CD4-positive, alpha-beta T cell treated with Interleukin-21 for 1 hour (primary cell): Measurements from ENCODE around the gene RUBCN.

ENCODE experiments used
- DNase-seq: peaks from one replicate; pipeline ENCODE4 v3.0.0-alpha.2; 2020

RUBCN gene

DNA sequence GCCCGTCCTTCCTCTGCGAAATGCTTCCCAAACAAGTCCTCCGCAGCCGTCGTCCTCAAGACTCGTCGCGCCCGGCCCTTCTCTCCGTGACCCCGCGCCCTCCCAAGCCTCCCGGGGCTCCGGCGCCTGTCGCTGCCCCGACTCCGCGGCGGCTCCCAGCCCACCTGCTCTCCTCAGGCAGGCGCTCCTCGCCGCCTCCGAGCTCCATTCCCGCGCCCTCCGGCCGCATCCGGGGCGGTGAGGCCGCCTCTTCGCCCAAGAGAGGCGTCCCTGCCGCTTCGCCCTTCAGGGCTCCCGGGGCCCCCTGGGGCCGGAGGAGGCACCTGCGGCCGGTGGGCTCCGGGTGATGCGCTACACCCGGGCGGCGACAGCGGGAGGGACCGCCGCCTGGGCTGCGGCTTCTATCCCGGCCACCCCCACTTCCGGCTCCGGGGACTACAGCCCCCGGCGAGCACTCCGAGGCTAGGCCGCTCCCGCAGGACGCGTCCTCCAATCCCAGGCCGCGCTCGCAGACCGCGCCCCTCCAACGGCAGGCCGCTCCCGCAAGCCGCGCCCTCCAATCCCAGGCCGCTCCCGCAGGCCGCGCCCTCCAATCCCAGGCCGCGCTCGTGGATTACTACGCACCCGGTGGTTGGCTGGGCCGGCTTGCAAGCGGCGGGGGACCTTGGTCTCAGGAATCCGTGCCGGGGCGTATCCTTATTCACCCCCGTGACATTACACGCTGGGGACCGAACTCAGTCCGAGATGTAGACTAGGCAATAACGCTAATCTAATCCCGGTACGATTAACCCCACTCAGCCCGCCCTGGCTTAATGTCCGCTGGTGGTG is at the start of gene RUBCN:
Gene RUBCN (minus strand): TSS at position 414 of the 828 bp plus-strand sequence. CDS start 185 bp downstream, at position 229.
- peak; percentile 93 for DNase-seq

DNA sequence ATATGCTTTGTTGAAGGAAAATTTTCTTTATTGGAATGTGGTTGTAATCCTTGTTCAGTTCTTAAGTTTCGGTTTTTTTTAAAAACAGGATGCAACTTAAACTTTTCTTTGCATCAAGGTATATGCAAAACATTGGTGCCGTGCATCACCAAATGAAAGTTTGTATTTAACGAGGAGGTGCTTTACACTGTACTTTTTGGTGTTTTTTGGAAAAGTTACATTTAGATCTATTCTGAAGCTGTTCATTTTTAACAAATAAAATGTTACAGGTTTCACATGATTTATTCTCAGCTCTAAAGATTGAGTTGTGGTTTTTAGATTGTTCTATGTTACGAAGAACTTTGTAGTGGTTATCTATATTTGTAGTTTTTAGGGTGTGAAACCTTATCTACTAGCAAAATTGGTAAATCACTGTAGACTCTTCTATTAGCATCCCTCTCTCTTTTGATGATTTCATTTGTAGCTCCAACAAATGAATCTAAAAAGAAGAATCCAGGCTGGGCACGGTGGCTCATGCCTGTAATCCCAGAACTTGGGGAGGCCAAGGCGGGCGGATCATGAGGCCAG is 47.4 kb upstream of the RUBCN start:
- DNase-seq, result no peak

DNA sequence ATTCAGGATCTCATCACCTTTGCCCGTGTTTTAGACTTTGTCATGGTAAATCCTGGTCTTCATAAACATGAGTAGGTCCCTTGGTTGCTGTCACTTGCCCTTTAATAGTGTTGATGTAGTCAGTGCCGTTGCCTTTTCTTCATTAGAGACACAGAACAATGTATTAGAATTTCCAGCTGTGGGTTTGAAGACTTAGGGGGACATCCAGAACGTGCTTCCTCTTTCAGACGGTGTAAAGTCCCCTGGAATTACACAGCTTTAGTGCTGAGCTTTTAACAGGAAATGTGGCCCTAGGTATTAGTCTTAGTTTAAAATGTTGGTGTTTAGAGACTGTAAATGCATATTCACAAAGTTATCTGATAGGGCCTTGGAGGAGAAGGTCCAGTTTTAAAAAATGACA is 45.5 kb upstream of the RUBCN start:
- no peak for DNase-seq

DNA sequence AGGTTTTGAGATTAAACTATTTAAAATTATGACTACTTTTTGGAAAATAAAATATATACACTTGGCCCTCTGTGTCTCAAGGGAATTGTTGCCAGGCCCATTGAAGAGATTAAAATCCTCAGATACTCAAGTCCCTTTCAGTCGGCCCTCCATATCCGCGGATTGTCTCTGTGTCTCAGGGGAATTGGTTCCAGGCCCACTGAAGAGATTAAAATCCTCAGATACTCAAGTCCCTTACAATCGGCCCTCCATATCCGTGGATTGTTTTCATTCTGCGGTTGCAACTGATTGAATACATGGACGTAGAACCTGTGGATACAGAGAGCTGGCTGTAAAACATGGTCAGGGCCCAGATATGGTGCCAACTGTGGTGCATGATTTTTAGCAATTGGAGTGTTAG is 38.6 kb upstream of the RUBCN start:
- no peak for DNase-seq

DNA sequence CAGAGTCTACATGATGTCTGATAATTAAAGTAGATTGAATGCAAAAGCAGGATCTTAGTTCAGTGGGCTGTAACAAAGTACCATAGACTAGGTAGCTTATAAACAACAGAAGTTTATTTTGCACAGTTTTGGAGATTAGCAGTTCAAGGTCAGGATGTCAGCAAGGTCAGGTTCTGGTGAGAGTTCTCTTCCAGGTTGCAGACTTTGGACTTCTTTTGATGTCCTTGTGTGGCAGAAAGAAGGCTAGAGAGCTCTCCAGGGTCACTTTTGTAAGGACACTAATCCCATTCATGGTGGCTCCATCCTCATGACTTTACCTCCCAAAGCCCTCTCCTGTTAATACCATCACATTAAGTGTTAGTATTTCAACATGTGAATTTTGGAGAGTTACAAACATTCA is 25.1 kb upstream of the RUBCN start:
- no peak for DNase-seq

DNA sequence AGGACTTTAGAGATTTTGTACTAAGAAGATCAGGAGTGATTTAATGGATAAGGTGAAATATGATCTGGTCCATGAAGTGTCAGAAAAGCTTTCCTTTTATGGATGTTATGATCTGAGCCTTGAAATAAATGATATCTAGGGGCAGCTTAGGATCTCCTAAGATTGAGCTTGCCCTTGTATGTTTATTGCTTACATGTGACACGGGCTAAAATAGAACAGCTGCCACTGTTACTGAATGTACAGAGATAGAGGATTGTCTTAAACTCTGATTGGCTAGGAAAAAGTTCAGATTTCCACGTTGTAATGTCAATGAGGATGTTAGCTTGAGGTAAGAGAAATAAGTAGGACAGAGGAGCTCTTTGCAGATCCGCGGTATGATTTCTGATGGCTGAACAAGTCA is 21.8 kb upstream of the RUBCN start:
- no peak for DNase-seq

DNA sequence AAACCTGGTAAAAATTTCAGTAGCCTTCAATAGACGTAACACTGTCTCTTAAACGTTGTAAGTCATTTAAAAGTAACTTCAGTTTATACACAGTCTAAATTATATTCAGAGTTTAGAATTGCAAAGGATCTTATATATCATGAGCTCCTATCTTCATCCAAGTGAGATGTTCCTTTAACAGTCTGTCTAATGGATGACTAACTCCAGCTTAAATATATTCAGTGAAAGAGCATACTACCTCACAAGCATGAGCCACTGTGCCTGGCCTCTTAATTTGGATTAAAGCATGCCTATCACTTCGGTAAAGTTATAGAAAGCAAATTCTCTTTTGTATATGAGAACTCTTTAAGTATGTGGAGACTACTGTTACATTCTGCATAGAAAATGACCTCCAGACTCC is 20.0 kb upstream of the RUBCN start:
- DNase-seq, result no peak

DNA sequence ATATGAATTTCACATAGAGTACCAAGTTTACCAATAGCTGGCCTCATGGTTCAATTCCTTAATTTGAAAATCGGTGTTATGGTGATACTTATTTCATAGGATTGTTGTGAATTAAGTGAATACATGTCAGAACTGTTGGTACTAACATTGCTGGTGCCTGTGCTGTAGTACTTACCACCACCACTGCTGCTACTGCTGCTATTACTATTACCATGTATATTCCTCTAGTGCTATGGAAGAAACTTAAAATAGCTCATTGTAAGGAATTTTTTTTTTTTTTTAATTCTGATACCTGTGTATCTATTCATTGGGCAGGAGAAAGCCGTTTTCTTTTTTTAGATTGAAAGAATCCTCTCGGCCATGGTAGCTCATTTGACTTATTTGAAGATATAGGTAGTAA is 16.6 kb upstream of the RUBCN start:
- DNase-seq, result no peak

DNA sequence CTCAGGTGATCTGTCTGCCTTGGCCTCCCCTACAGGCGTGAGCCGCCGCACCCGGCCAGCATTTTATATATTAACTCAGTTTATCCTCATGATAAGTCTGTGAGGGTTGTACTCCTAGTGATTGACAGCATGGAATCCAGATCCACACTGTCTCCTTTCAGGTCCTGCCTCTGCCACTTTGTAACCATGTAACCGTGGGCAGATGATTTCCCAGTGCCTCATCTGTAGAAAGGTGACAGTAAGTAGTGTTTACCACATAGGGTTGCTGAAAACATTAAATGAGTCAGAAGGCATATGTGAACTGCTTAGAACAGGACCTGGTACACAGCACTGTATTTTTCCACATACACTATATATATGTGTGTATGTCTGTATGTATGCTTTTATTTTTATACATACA is 15.4 kb upstream of the RUBCN start:
- no peak for DNase-seq

DNA sequence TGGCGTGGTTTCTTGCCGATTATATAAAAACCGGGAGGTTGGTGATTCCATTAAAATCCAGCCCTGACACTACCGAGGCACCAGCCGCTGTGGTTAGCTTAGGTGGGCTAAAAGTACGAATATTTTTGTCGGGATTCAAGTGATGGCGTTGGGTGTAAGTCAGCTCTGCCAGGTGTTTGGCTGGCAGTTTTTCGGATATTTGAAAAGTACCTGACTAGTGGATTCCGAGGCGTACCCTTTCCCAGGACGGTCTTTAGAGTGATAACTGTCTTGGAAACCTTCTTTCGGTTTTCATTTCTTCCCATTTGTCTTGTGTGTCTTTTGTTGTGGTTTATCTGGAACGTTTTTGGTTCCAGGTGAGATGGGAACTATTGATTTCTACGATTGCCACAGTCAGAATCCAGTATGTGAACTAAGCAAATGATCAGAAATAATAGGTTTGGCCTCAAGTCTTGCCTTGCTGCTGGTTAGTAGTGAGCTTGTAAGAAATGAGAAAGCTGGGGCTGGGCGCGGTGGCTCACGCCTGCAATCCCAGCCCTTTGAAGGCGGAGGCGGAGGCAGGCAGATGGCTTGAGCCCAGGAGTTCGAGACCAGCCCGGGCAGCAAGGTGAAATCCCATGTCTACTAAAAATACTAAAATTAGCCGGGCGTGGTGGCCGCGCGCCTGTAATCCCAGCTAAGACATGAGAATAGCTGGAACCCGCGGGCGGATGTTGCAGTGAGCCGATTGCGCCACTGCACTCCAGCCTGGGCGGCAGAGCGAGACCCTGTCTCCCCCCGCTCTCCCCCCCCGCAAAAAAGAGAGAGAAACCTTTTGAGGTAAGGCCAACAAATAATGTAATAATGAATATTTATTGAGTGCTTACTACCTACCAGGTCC is 14.4 kb upstream of the RUBCN start:
- DNase-seq, result peak; percentile 43

DNA sequence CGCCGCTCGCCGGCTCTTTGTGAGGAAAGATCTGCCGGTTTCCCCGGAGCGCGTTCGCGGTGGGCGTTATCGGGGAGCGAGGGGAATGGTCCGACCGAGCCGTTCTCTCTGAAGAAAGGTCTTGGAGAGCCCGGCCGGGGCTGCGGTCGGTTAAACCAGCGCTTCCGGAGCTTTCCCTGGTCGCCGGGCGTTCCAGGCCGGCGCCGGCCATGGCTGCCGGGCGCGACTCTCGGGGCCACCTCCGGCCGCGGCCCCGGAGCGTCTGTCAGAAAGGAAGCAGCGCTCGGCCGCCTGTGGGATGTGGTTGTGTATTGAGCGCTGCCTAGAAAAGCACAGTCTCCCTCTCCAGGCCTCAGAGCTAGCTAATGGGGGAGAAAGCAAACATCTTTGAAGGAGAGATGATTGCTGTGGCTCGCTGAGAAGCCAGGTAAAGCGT is 13.7 kb upstream of the RUBCN start:
- DNase-seq, result peak; percentile 69

DNA sequence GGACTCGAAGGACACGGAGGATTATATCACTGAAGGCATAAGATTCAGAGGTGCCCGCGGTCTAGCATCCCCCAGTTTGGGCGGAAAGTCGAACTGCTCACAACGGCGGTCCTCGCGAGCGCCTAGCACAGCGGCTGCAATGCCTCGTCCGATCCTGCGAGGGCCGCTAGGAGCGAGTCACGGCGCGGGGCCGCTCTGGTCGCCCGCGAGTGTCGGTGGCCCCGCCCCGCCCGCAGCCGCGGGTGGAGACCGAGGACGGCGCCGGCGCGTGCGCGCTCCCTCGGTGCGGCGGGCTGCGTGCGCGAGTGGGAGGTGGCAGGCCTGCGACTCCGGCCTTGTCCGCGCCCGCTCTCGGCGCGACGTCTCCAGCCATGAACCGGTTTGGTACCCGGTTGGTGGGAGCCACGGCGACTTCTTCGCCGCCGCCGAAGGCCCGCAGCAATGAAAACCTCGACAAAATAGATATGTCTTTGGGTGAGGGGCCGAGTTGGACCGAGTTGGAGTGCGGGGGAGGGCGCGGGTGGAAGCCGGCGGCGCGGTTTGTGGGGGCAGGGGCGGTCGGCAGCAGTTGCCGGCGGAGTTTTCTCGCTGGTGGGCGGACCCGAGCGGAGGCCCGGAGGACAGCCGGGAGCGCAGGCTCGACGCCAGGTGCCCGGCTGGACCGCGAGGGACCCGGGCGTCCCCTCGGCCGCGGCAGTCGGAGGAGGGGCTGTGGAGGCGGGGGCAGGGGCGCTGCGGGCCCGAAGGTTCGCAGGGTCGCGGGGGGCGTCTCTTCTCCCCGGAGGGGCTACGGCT is 13.1 kb upstream of the RUBCN start, which contains the start of gene FYTTD1:
Gene FYTTD1 (plus strand): TSS at position 283 of the 795 bp plus-strand sequence. CDS start 89 bp downstream, at position 372.
- DNase-seq, result peak; percentile 90

DNA sequence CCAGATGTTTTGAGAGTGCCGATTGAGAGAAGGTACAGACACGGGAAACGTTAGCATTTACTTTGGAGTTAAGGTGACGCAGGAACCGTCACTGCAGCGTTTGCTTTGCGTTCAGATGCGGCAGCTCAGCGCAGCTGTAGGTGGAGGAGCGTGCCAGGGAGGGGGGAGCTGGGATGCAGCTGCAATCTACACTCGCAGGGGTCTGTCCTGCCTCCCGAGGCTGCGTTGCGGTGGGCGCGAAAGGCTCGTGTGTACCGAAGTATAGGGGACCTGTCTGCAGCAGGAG is 12.6 kb upstream of the RUBCN start:
- DNase-seq, result peak; percentile 64

DNA sequence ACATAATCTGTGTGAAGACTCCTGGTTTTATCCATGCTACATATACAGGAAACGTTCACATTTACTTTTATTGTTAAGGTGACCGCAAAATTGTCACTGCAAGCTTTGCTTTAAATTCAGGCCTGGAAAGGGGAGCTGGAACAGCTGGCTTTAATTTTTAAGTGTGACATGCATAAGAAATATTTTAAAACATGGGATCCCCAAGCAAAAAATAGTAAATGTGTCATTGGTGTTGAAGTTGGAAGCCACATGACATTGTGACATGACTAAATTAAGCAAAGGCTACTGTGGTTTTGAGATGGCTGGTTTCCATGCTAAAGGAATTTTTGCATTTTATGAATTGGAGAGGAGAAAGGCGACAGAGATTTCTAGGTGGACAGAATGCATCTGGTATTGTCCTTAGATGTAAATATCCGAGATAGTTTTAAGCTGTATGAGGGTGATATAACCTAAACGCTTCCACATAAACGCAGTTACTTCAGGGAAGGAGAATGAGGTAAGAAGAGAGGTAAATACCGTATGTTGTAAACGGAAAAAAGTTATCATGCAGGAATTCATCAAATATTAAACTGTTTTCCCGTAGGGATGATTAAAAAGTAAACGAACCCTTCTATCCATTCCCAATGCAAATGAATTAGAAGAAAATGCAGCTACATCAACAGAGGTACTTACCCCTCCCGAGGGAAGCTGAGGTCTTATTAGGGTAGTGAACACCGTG is 12.1 kb upstream of the RUBCN start:
- DNase-seq, result no peak

DNA sequence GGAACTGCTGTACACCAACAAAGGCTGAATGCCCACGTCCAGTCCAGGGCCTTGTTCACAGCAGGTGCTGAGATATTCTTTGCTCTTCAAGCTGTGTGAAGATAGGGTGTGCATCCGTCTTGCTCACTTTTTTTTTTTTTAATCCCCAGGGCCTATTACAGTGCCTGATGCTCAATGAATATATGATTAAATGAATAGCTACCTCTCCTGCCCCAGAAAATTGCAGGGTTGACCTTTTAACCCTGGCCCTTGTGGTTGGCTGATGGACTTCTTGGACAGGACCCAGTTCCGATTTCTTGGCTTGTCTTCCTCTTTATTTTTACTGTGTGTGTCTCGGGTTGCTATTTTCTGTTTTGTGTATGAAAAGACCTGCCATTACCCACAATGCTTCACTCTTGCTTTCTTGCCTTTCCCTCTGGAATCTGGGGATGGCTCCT is 10.1 kb upstream of the RUBCN start:
- no peak for DNase-seq

DNA sequence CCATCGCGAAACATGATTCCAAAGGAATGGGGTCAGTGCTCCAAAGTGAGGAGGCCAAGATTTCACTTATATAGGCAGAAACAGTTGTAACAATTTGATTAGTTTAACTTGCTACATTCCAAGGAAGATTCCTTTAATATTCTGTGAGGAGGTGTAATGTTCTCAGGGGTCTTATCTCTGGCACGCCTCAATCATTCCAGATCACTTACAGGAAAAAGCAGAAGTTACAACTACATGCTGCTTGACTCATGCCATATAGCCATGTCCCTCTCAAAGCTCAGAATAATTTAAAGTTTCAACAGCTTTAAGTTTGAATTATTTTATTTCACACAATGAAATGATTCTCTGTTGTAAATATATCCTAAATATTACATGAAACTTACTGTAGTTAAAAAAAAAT is 9.5 kb upstream of the RUBCN start:
- no peak for DNase-seq

DNA sequence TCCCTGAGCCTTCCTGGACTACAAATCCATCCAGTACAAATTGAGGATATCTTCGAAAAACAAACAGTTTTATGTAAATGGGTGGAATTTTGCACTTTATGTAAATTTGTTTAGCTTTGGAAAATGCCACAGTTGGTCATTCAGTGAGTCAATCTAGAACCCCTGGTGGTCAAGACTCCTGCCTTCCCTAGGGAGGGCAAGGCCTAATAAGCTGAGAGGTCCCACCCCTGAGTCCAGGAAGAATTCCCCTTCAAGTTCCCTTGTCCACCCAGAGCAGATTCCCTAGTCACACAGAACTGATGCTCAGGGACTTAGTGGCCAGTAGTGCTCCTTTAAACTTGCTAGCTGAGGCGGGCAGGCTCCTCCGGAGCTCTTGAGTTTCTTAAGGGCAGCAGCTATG is 6.1 kb upstream of the RUBCN start:
- no peak for DNase-seq

DNA sequence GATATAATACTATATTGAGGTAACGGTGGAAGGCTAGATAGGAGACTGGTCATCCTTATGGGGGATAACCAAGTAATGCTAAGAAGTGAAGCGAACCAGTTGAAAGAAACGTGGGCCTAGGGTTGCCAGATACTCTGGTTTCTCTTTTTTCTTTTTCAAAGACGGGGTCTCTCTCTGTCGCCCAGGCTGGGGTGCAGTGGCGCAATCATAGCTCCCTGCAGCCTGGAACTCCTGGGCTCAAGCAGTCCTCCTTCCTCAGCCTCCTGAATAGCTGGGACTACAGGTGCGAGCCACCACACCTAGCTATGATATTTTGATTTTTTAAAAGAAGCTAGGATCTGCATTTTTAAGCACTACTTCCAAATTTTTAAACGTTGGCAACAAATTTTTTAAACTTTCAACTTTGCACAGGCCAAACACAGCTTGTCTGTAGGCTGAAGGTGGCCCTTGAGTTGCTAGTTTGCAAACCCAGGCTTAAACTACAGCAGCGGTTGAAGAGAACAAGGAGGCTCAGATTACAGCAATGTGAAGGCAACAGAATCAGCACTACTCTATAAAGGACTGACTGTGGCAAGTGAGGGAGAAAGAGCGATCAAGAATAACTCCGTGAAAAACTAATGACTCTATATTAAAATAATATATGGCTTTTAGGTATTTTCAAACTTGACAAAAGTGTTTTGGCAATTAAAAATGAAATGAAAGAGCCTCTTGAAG is 1.2 kb upstream of the RUBCN start:
- no peak for DNase-seq

DNA sequence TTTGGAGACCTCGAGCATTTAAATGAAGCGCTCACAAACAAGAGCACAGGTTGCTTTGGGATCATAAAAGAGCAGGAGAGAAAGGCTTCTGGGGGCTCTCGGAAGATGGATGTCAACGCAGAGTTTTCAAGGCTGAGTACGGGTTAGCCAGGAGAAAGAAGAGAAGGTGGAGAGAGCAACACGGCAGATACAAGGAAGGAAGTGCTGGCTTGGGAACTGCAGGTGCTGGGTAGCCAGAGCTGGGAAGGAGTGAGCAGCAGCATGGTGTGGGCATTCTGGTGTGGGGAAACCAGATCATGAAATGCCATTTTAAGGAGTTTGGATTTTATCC is 580 bp upstream of the RUBCN start:
- DNase-seq, result no peak

DNA sequence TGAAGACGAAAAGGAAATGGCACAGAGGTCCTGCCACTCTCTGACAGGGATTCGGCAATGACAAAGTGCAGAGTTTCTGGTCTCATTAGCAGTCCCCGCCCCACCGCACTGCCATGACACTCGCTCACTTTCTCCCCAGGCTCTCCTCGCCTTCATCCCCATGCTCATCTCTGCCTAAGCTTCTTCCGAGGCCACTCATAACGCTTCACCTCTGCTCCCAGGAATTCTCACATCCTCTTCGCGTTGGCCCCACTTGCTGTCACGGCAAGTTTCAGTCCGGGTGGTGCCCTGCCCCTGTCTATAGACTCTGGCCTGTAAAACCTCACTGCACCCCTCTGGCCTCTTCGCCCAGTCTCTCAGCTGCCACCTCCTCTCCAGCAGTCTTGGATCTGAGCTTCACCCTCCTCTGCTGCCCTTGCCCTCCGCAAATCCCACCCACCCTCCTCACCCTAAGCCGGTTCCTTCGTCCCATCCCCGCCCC is 654 bp downstream of the RUBCN start:
- DNase-seq, result peak; percentile 24

DNA sequence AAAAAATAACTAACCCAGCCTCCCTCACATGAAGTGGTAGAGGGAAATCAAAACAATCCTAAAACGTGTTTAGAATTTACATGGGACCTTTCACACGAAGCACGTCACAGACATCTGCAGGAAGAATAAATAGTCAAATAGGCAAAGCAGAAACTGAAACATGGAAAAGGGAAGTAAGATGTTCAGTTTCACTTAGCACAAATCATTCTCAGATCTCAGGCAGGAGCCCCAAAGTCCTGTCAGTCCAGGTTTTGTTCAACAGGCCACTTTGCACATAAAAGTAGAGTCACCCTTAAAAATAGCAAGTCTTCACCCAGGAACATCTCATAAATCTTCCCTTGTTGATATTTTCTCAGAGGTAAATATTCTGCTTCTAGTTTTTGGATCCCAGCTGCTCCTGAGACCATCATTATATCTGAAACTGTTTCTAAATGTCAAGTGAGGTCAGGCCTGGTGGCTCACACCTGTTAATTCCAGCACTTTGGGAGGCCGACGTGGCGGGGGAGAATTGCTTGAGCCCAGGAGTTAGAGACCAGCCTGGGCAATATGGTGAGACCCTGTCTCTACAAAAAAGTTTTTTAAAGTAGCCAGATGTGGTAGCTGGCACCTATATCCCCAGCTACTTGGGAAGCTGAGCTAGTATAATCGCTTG is 1.9 kb downstream of the RUBCN start:
- no peak for DNase-seq
